SKM-1 treated with dmso at 0.1 percent for 144 hours (cell line): ENCODE measurements around the gene SLC22A16.

ENCODE experiments used
- DNase-seq: peaks from one replicate; lab custom pipeline; 2025; ENCODE audit not compliant: unreplicated experiment; lab: John Stamatoyannopoulos, UW

Gene SLC22A16

GRCh38 chr6:110409794-110410193, 66.6 kb downstream of the SLC22A16 start:
- no peak for DNase-seq

- no peak for DNase-seq
Measured at GRCh38 chr6:110408901-110409300, 67.5 kb downstream of the SLC22A16 start.

- no peak for DNase-seq
Measured at GRCh38 chr6:110404607-110405006, 71.8 kb downstream of the SLC22A16 start.

- no peak for DNase-seq
Measured at GRCh38 chr6:110401585-110402176, 74.7 kb downstream of the SLC22A16 start.

- no peak for DNase-seq
Measured at GRCh38 chr6:110400208-110400607, 76.2 kb downstream of the SLC22A16 start.

GRCh38 chr6:110399219-110400071, 77.0 kb downstream of the SLC22A16 start:
- no peak for DNase-seq

- no peak for DNase-seq
Measured at GRCh38 chr6:110398778-110399177, 77.6 kb downstream of the SLC22A16 start.

- DNase-seq: no peak
Measured at GRCh38 chr6:110395221-110395620, 81.2 kb downstream of the SLC22A16 start.

GRCh38 chr6:110394409-110394808, 82.0 kb downstream of the SLC22A16 start:
- DNase-seq: no peak

- no peak for DNase-seq
Measured at GRCh38 chr6:110392727-110393126, 83.7 kb downstream of the SLC22A16 start.

- no peak for DNase-seq
Measured at GRCh38 chr6:110390404-110390803, 86.0 kb downstream of the SLC22A16 start.

GRCh38 chr6:110389689-110390382, 86.6 kb downstream of the SLC22A16 start:
- no peak for DNase-seq

GRCh38 chr6:110387986-110388385, 88.4 kb downstream of the SLC22A16 start:
- DNase-seq: no peak

- DNase-seq: no peak
Measured at GRCh38 chr6:110385458-110385863, 91.0 kb downstream of the SLC22A16 start.

- DNase-seq: no peak
Measured at GRCh38 chr6:110378552-110378951, 97.9 kb downstream of the SLC22A16 start.
